H9 (cell line): ENCODE results near the gene SORBS1. TPM values are rescaled to one million over a fixed set of nuclear protein-coding genes. Genes with fewer than 3 reads are reported as not detected.

Experiments used
- DNase-seq: peaks from one replicate; pipeline ENCODE4 v3.0.0-alpha.2; 2017
- H2AFZ ChIP-seq: one replicate; pipeline ENCODE4 v1.6.1; 2013; ENCODE audit warnings: mild to moderate bottlenecking, low read length, control low read depth, moderate library complexity
- H2AK5ac ChIP-seq: 2 replicates; pipeline ENCODE4 v1.6.1; 2013; ENCODE audit warnings: low read length, control low read depth, mixed read lengths; ENCODE audit not compliant: insufficient read length
- H2BK120ac ChIP-seq: one replicate; pipeline ENCODE4 v1.6.1; 2013; ENCODE audit warnings: low read depth, mild to moderate bottlenecking, low read length, control low read depth, inconsistent platforms; ENCODE audit not compliant: poor library complexity, severe bottlenecking
- H2BK12ac ChIP-seq: 2 replicates; pipeline ENCODE4 v1.6.1; 2013; ENCODE audit warnings: low read length, control low read depth, mixed read lengths, low read depth; ENCODE audit not compliant: insufficient read length
- H2BK15ac ChIP-seq: 2 replicates; pipeline ENCODE4 v1.6.1; 2013; ENCODE audit warnings: low read depth, low read length, control low read depth
- H2BK20ac ChIP-seq: one replicate; pipeline ENCODE4 v1.6.1; 2013; ENCODE audit warnings: low read depth, mild to moderate bottlenecking, low read length, control low read depth, inconsistent platforms; ENCODE audit not compliant: poor library complexity, severe bottlenecking
- H2BK5ac ChIP-seq: 2 replicates; pipeline ENCODE4 v1.6.1; 2013; ENCODE audit warnings: low read length, control low read depth, mixed read lengths; ENCODE audit not compliant: insufficient read length
- H3K14ac ChIP-seq: 2 replicates; pipeline ENCODE4 v1.6.1; 2013; ENCODE audit warnings: low read length, control low read depth; ENCODE audit not compliant: insufficient read depth
- H3K18ac ChIP-seq: 2 replicates; pipeline ENCODE4 v1.6.1; 2013; ENCODE audit warnings: low read depth, mild to moderate bottlenecking, mixed read lengths, low read length, control low read depth; ENCODE audit not compliant: insufficient read length
- H3K23ac ChIP-seq: 2 replicates; pipeline ENCODE4 v1.6.1; 2013; ENCODE audit warnings: low read length, control low read depth, mixed read lengths, low read depth; ENCODE audit not compliant: insufficient read length
- H3K23me2 ChIP-seq: 2 replicates; pipeline ENCODE4 v1.6.1; 2013; ENCODE audit warnings: low read depth, mild to moderate bottlenecking, mixed read lengths, low read length, control low read depth; ENCODE audit not compliant: insufficient read length, poor library complexity, severe bottlenecking
- H3K27ac ChIP-seq: 2 replicates; pipeline ENCODE4 v1.5.1; 2013; ENCODE audit warnings: low read length, control low read depth, mixed read lengths, low read depth; ENCODE audit not compliant: insufficient read length
- H3K27me3 ChIP-seq: 2 replicates; pipeline ENCODE4 v1.6.1; 2013; ENCODE audit warnings: low read length, control low read depth, inconsistent platforms; ENCODE audit not compliant: insufficient read depth
- H3K4ac ChIP-seq: 2 replicates; pipeline ENCODE4 v1.6.1; 2013; ENCODE audit warnings: low read depth, mild to moderate bottlenecking, control low read depth, inconsistent platforms, low read length, moderate library complexity
- H3K4me1 ChIP-seq: 2 replicates; pipeline ENCODE4 v1.6.1; 2013; ENCODE audit warnings: low read length, control low read depth, inconsistent platforms; ENCODE audit not compliant: insufficient read depth
- H3K4me2 ChIP-seq: 2 replicates; pipeline ENCODE4 v1.6.1; 2013; ENCODE audit warnings: low read length, control low read depth, mixed read lengths; ENCODE audit not compliant: insufficient read length, insufficient read depth
- H3K56ac ChIP-seq: 2 replicates; pipeline ENCODE4 v1.6.1; 2013; ENCODE audit warnings: low read depth, mild to moderate bottlenecking, mixed read lengths, low read length, control low read depth; ENCODE audit not compliant: insufficient read length
- H3K79me1 ChIP-seq: 2 replicates; pipeline ENCODE4 v1.6.1; 2013; ENCODE audit warnings: low read depth, mild to moderate bottlenecking, moderate library complexity, low read length, control low read depth, inconsistent platforms; ENCODE audit not compliant: insufficient read depth, poor library complexity, severe bottlenecking
- H3K79me2 ChIP-seq: 2 replicates; pipeline ENCODE4 v1.6.1; 2013; ENCODE audit warnings: low read length, control low read depth, inconsistent platforms; ENCODE audit not compliant: insufficient read depth
- H3K9ac ChIP-seq: 2 replicates; pipeline ENCODE4 v1.6.1; 2013; ENCODE audit warnings: low read length, control low read depth, mixed read lengths; ENCODE audit not compliant: insufficient read length; ENCODE audit errors: extremely low read depth
- H3K9me3 ChIP-seq: one replicate; pipeline ENCODE4 v1.6.1; 2013; ENCODE audit warnings: low read depth, low read length, inconsistent platforms; ENCODE audit not compliant: control insufficient read depth
- H3T11ph ChIP-seq: one replicate; pipeline ENCODE4 v1.6.1; 2013; ENCODE audit warnings: mild to moderate bottlenecking, low read length, control low read depth, inconsistent platforms
- H4K20me1 ChIP-seq: one replicate; pipeline ENCODE4 v1.6.1; 2013; ENCODE audit not compliant: control insufficient read depth, insufficient read length, insufficient read depth
- H4K5ac ChIP-seq: 2 replicates; pipeline ENCODE4 v1.6.1; 2013; ENCODE audit warnings: low read depth, mild to moderate bottlenecking, mixed read lengths, low read length, control low read depth; ENCODE audit not compliant: insufficient read length
- H4K8ac ChIP-seq: replicated peaks from 2 replicates; pipeline ENCODE4 v1.6.1; 2013; ENCODE audit warnings: low read length, control low read depth, mixed read lengths, low read depth; ENCODE audit not compliant: insufficient read length
- H4K91ac ChIP-seq: 2 replicates; pipeline ENCODE4 v1.6.1; 2013; ENCODE audit warnings: low read depth, mild to moderate bottlenecking, moderate library complexity, mixed read lengths, low read length, control low read depth; ENCODE audit not compliant: insufficient read length
- H3K27ac Mint-ChIP-seq, 3 experiments: 2 replicates in 2 of 3; 3 replicates in 1 of 3; pipeline ENCODE4 v1.8.0; 2020 to 2021; ENCODE audit warnings: mixed read lengths in 3 of 3, mild to moderate bottlenecking in 1 of 3, moderate library complexity in 1 of 3
- H3K27me3 Mint-ChIP-seq: 2 replicates; pipeline ENCODE4 v1.8.0; 2021; ENCODE audit warnings: low read depth, mild to moderate bottlenecking, moderate library complexity, mixed read lengths
- H3K36me3 Mint-ChIP-seq, 3 experiments: 2 replicates in 2 of 3; 3 replicates in 1 of 3; pipeline ENCODE4 v1.8.0; 2020 to 2021; ENCODE audit warnings: low read depth in 3 of 3, mixed read lengths in 3 of 3; ENCODE audit not compliant: insufficient read depth in 1 of 3
- H3K4me1 Mint-ChIP-seq, 2 experiments: 2 replicates each; pipeline ENCODE4 v1.8.0; 2020; ENCODE audit warnings: mixed read lengths in 2 of 2
- H3K4me3 Mint-ChIP-seq, 2 experiments: 2 replicates in 1 of 2; 3 replicates in 1 of 2; pipeline ENCODE4 v1.8.0; 2020 to 2021; ENCODE audit warnings: mild to moderate bottlenecking in 2 of 2, mixed read lengths in 2 of 2, moderate library complexity in 1 of 2
- H3K9me3 Mint-ChIP-seq, 2 experiments: 2 replicates in 1 of 2; 3 replicates in 1 of 2; pipeline ENCODE4 v1.8.0; 2020; ENCODE audit warnings: mild to moderate bottlenecking in 2 of 2, mixed read lengths in 2 of 2, moderate library complexity in 1 of 2
- CTCF ChIP-seq: fragments of 200-600 bp; sonication (generic); conservative IDR thresholded peaks from 3 replicates; pipeline ENCODE4 v1.8.0; 2021; ENCODE audit warnings: antibody characterized with exemption, mild to moderate bottlenecking
- WGBS: extraction: QIAGEN DNeasy Blood & Tissue Kit; methylation state at CpG from one replicate; pipeline ENCODE4 v1.1.7; 2013; ENCODE audit warnings: missing lambda C conversion rate, low lambda C conversion rate, mixed read lengths; ENCODE audit not compliant: insufficient read length; ENCODE audit errors: extremely low coverage; 5-methylcytosine and 5-hydroxymethylcytosine counted together
- total RNA-seq: library from RNA; stranded (reverse); gene quantifications from 2 replicates; pipeline ENCODE4 v1.2.1, GENCODE V29; 2021

The SORBS1 gene
- total RNA-seq, 1 experiment from 2014 or later = 24.3 TPM

GRCh38 chr10:95467162-95467599 is 94.0 kb downstream of the SORBS1 start:
- H3K18ac ChIP-seq = no peak overlapping the region
- H3K23ac ChIP-seq = no peak overlapping the region
- no peak overlapping the region for H2BK12ac ChIP-seq
- no peaks in the 10 kb centered on the region for H3K9me3 Mint-ChIP-seq
- no peak overlapping the region for H2AFZ ChIP-seq
- H3K79me1 ChIP-seq = no peaks in the 10 kb centered on the region
- peak; percentile 43; the same call in 2 of the 3 replicates for TF ChIP-seq CTCF
- no peaks in the 10 kb centered on the region for H4K20me1 ChIP-seq
- H3K27ac ChIP-seq = no peak overlapping the region
- H3K27ac Mint-ChIP-seq = peak overlapping the region; percentile 74 to 81 (median 75); a peak in 6 of 7 replicates
- no peak overlapping the region for H3K14ac ChIP-seq
- no peak overlapping the region for H4K8ac ChIP-seq
- no peak overlapping the region for H2BK20ac ChIP-seq
- WGBS = no CpG with 5 or more reads among the region's 5 CpGs
- no peaks in the 10 kb centered on the region for H3K23me2 ChIP-seq
- H3K9ac ChIP-seq = no peak overlapping the region
- H3K4ac ChIP-seq = no peak overlapping the region
- no peak overlapping the region for H2AK5ac ChIP-seq
- H4K5ac ChIP-seq = no peak overlapping the region
- no peak overlapping the region for H3T11ph ChIP-seq
- DNase-seq = peak; percentile 86
- peaks cover 13% of the 10 kb centered on the region; the same call in 1 of the 2 replicates for H3K4me1 ChIP-seq
- H2BK5ac ChIP-seq = no peak overlapping the region
- H3K4me3 Mint-ChIP-seq = no peak overlapping the region
- no peaks in the 10 kb centered on the region for H3K27me3 ChIP-seq
- H3K4me1 Mint-ChIP-seq = peaks cover 61 to 67% of the 10 kb centered on the region in 2 experiments
- H3K9me3 ChIP-seq = no peaks in the 10 kb centered on the region
- H2BK15ac ChIP-seq = no peak overlapping the region
- no peak overlapping the region for H2BK120ac ChIP-seq
- no peak overlapping the region for H3K56ac ChIP-seq
- H3K27me3 Mint-ChIP-seq = peaks cover 2% of the 10 kb centered on the region; the same call in 1 of the 2 replicates
- H3K36me3 Mint-ChIP-seq = 0 out of 7 replicates have a peak, but pooled peaks cover 0 to 2% (median 0%) of the 10 kb centered on the region in 3 experiments
- no peaks in the 10 kb centered on the region for H3K79me2 ChIP-seq
- no peak overlapping the region for H4K91ac ChIP-seq
- H3K4me2 ChIP-seq = no peak overlapping the region
